Measurements from ENCODE around the gene ATP6V1B1. TPM values are rescaled to one million over a fixed set of nuclear protein-coding genes. Genes with fewer than 3 reads are reported as not detected.

Gene ATP6V1B1
- total RNA-seq, 1 experiment from 2014 or later, result 6.5 TPM

GRCh38 chr2:70937866-70938585 is 2.3 kb downstream of the ATP6V1B1 start:
- Histone ChIP-seq H3K9me3 (ENCODE audit: low read depth, low read length, poor library complexity, severe bottlenecking) (no peaks in the 10 kb centered on the region), H3K4me1 (ENCODE audit: insufficient read depth, low read length, poor library complexity, severe bottlenecking) (no peaks in the 10 kb centered on the region), H3K4me3 (ENCODE audit: low read depth, low read length, poor library complexity, severe bottlenecking) (no peak overlapping the region), H3K36me3 (ENCODE audit: insufficient read depth, low read length, poor library complexity, severe bottlenecking) (no peaks in the 10 kb centered on the region), H3K27me3 (replicated peaks; ENCODE audit: insufficient read depth, low read depth, low read length, poor library complexity) (no peaks in the 10 kb centered on the region), H3K27ac (ENCODE audit: low read depth, low read length, poor library complexity, severe bottlenecking) (no peak overlapping the region)
- DNase-seq (ENCODE audit: low spot score), result no peak
- intact Hi-C loops (cut with micrococcal nuclease; ENCODE audit: unreplicated experiment), result no loop called here
- ChIA-PET POLR2A (ENCODE audit: low non-redundant PET) (no interaction called here), CTCF (interaction anchor here (0.6 kb wide), 2 partner anchors 10 to 814 kb away, joined by 3 to 6 read pairs; no protein-coding TSS in a partner anchor)
- TF ChIP-seq EZH2 (IDR thresholded peaks at IDR 0.05; ENCODE audit: borderline replicate concordance, low read depth, low read length, poor library complexity, severe bottlenecking), result no peak
- no peak for TF ChIP-seq CTCF (conservative IDR thresholded peaks at IDR 0.05; ENCODE audit: low read depth, low read length)
- no TSS peak for BruUV-seq (replicated peaks)

GRCh38 chr2:70938586-70938950 is 2.9 kb downstream of the ATP6V1B1 start:
- H3K4me1 ChIP-seq (ENCODE audit: insufficient read depth, low read length, poor library complexity, severe bottlenecking), result no peaks in the 10 kb centered on the region
- H3K36me3 ChIP-seq (ENCODE audit: insufficient read depth, low read length, poor library complexity, severe bottlenecking), result no peaks in the 10 kb centered on the region
- H3K27ac ChIP-seq (ENCODE audit: low read depth, low read length, poor library complexity, severe bottlenecking), result no peak overlapping the region
- no peak for TF ChIP-seq EZH2 (IDR thresholded peaks at IDR 0.05; ENCODE audit: borderline replicate concordance, low read depth, low read length, poor library complexity, severe bottlenecking)
- TF ChIP-seq CTCF (conservative IDR thresholded peaks at IDR 0.05; ENCODE audit: low read depth, low read length), result no peak
- no TSS peak for BruUV-seq (replicated peaks)
- no peak for DNase-seq (ENCODE audit: low spot score)
- intact Hi-C loops (cut with micrococcal nuclease; ENCODE audit: unreplicated experiment), result no loop called here
- POLR2A ChIA-PET (ENCODE audit: low non-redundant PET), result no interaction called here
- H3K27me3 ChIP-seq (replicated peaks; ENCODE audit: insufficient read depth, low read depth, low read length, poor library complexity), result no peaks in the 10 kb centered on the region
- CTCF ChIA-PET, result no interaction called here
- no peak overlapping the region for H3K4me3 ChIP-seq (ENCODE audit: low read depth, low read length, poor library complexity, severe bottlenecking)
- no peaks in the 10 kb centered on the region for H3K9me3 ChIP-seq (ENCODE audit: low read depth, low read length, poor library complexity, severe bottlenecking)

- no peaks in the 10 kb centered on the region for H3K36me3 ChIP-seq (ENCODE audit: insufficient read depth, low read length, poor library complexity, severe bottlenecking)
- H3K4me3 ChIP-seq (ENCODE audit: low read depth, low read length, poor library complexity, severe bottlenecking), result no peak overlapping the region
- POLR2A ChIA-PET (ENCODE audit: low non-redundant PET), result no interaction called here
- H3K4me1 ChIP-seq (ENCODE audit: insufficient read depth, low read length, poor library complexity, severe bottlenecking), result no peaks in the 10 kb centered on the region
- TF ChIP-seq EZH2 (IDR thresholded peaks at IDR 0.05; ENCODE audit: borderline replicate concordance, low read depth, low read length, poor library complexity, severe bottlenecking) (no peak), CTCF (conservative IDR thresholded peaks at IDR 0.05; ENCODE audit: low read depth, low read length) (no peak)
- H3K9me3 ChIP-seq (ENCODE audit: low read depth, low read length, poor library complexity, severe bottlenecking), result no peaks in the 10 kb centered on the region
- no peak overlapping the region for H3K27ac ChIP-seq (ENCODE audit: low read depth, low read length, poor library complexity, severe bottlenecking)
- no TSS peak for BruUV-seq (replicated peaks)
- intact Hi-C loops (cut with micrococcal nuclease; ENCODE audit: unreplicated experiment), result no loop called here
- DNase-seq (ENCODE audit: low spot score), result no peak
- H3K27me3 ChIP-seq (replicated peaks; ENCODE audit: insufficient read depth, low read depth, low read length, poor library complexity), result no peaks in the 10 kb centered on the region
- CTCF ChIA-PET, result no interaction called here
Observed at GRCh38 chr2:70939001-70939838, 3.5 kb downstream of the ATP6V1B1 start.

Data from A673 (cell line).